GM19455 (cell line): Measurements from ENCODE around the gene STON2.

Experiments
- ATAC-seq: cut with Tn5 transposase; IDR thresholded peaks from one replicate; pipeline ENCODE4 v1.9.1; 2021; ENCODE audit not compliant: unreplicated experiment

Gene STON2

GRCh38 chr14:81423504-81423903 is 23.4 kb upstream of the STON2 start:
- ATAC-seq = no peak

DNA sequence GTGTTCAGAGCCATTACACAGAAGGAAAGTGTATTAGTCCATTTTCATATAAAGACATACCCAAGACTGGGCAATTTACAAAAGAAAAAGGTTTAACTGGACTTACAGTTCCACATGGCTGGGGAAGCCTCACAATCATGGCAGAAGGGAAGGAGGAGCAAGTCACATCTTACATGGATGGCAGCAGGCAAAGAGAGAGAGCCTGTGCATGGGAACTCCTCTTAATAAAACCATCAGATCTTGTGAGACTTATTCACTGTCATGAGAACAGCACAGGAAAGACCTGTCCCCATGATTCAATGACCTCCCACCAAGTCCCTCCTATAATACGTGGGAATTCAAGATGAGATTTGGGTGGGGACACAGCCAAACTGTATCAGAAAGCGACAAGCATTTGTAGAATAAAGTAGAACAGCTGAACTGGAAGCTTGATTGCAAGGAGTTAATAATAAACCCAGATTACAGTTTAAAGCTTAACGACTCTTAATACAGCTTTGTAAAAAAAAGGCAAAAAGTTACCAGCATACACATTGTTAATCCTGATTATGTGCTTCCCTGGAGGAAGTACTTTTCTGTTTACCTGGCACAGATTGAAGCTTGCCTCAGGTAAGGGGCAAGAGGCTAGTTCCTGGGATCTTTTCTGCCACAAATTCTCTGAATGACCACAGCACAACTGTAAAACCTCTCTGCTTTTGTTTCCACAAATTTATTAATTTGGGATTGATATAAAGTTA is 18.1 kb upstream of the STON2 start:
- no peak for ATAC-seq

DNA sequence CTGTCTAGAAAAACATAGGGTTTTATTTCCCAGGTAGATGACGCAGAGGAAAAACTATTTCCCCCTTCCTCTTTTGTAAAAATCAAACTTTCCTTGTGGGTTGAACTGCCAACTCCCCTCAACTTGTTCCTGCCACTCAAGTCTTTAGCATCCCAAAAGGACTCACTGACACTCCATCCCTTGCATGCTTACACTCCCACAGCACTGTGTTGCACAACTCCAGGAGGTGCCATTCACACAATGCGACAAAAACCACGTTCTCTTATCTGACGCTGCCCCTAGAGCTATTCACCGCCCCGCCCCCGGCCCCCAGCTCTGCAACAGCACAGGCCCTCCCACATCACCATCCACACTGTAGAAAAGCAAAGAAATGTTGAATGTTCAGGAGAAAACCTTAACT is 16.9 kb upstream of the STON2 start:
- ATAC-seq = no peak

- ATAC-seq = no peak
These were observed 16.2 kb upstream of the STON2 start for GRCh38 chr14:81416194-81416952.

DNA sequence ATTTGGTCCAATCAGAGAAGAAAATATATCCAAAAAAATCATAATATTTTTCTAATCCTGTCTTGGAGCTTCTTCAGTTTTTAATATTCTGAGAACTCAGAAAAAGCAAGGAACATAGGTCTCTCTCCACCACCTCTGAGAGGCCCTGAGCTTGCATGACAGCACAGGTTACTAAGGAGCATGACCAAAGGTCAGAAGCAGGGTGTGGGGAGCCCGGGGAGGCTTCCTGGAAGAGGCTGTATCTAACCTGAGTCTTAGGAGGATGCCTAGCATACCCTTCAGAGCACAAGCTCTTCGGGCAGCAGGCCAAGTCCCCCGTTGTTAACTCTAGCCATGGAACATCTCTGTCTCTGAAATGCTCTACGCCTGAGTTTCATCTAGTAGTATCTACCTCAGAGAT is 15.7 kb upstream of the STON2 start:
- no peak for ATAC-seq

DNA sequence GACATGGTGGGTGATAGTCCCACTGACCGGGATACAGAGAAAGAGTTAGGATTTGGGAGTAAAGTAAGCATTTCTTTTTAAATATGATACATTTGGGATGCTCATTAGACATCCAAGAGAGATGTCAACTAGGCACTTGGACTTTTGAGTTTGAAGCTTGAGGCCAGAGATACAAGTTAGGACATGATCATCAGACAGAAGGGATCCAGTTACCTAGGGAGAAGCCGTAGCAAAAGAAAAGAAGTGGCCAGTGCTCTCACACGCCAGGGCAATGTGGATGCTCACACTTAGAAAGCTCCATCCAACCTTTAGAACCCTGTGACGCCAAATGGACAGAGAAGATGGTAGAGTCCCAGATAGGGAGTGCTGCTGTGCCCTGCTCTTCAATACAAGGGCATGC is 14.0 kb upstream of the STON2 start:
- no peak for ATAC-seq

DNA sequence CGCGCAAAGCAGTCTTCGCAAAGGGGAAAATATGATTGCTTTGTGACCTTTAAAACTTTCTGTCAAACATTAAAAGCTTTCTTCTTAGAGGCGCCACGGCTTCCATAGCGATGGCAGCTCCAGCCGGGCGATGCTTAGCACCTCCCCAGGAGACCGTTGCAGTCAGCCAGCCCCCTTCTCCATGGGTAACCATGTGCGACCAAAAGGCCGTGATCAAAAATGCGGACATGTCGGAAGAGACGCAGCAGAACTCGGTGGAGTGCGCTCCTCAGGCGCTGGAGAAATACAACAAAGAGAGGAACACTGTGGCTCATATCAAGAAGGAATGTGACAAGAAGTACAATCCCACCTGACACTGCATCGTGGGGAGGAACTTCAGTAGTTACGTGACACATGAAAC is 12.7 kb upstream of the STON2 start:
- ATAC-seq = no peak

DNA sequence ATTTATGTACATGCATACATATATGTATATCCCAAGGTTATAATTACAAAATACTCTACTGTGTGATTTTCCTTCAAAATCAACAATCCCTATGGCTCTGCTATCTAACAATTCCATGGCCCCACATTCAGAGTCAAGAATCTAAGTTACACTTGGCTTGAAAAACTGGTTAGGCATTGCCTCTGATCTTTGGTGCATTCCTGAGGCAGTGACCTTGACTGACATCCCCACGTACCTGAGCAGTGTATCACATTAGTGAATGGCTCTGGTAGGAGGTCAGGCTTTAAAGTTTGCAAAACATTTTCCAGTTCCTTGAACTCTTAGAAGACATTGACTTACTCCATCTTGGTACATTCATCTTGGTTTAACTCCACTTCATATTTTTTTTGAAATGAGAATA is 8.5 kb upstream of the STON2 start:
- no peak for ATAC-seq

DNA sequence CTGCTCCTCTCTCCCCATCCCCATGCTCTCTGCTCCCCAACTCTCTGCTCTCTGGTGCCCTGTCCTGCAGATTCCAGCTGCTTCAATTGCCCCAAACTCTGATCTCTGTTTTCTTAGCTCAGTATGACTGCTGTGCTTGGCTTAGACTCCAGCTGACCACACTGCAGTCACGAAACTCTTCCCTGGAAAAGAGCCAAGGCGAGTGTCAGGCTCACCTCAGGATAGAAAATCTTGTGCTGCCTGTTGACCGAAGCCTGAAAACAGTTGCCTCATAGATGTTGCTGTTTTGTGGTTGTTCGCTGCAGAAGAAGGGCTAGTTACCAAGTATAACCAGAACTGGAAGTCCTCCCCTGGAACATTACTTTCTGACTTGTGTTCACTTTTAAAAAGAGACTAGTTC is 6.7 kb upstream of the STON2 start:
- no peak for ATAC-seq

GRCh38 chr14:81402123-81402495 is 2.0 kb upstream of the STON2 start:
- no peak for ATAC-seq

DNA sequence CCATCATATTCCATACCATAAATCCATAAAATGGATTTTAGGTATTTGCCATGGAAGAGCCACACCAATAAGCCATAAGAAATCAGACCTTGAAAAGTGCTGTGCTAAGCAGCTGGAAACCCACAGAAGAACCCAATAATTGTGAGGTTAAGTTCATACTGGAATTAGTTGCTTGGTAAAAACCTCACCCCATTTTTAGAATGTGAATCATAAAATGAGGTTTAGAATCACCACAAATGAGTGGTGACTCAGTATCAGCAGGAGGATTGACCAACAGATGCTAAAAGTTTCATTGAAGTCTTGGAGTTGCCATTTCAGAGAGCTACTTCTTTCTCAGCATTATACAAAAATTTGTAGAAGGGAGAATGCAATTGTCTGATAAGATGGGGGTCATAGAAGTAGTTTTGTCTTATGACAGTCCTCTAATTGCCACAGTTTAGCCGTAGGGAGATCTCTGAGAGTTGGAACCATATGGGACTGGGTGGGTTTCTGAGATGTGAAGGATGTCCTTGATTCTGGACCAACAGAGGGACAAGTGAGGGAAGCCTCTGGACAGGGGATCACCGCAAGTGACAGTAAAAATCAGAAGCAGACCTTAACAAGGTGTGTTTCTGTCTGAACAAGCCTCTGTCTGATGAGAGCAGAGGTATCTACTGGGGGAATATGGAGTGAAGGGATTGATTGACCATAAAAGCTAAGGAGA is 1.4 kb upstream of the STON2 start:
- no peak for ATAC-seq

- no peak for ATAC-seq
These were observed 728 bp upstream of the STON2 start for GRCh38 chr14:81400852-81401251.

DNA sequence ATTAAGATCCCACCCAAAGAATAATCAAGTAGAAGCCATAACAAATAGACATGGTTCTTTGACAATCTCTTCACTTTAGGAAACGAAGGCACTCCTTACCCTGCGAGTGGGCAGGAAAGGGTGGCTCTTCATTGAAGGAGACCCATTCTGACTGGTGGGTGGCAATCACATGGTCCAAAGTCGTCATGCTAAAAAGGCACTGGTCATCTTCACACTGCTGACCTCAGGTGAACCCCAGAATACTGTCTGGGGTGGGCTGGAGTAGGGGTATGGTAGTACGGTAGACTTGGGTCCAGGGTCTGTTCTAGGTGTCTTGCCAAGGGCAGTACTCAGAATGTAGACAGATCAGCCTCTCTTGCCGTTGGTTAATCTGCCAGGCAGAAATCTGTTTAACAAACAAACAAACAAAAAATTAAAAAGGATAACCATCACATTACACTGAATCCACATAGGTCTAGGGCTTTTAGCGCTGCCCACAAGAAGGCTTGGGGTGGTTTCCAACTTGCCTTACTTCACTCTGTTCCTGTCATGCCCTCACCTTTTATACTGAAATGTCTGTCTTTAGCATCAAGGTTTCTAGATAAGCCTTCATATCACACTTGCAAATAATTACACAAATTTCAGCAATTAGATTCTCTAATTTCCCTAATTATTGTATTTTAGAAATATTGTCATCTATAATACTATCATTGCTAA is 1.8 kb downstream of the STON2 start:
- ATAC-seq = no peak

DNA sequence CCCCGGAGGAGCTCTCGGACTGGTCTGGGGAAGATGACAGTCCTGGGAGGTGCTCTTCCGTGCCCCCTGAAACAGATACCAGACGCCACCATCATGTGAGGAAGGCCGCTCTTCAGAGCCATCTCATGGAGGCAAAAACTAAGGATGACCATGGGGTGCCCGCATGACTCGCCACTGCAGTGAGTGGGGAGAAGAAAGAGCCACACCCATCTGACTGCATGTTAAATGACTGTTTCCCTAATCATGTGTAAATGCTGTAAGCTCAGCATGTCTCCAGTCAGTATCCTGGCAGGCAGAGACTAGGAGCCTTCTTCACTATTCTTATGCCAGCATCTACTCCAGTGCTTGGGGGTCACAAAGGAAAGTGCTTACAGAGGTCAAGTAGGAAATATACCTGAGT is 4.0 kb downstream of the STON2 start:
- ATAC-seq = no peak

DNA sequence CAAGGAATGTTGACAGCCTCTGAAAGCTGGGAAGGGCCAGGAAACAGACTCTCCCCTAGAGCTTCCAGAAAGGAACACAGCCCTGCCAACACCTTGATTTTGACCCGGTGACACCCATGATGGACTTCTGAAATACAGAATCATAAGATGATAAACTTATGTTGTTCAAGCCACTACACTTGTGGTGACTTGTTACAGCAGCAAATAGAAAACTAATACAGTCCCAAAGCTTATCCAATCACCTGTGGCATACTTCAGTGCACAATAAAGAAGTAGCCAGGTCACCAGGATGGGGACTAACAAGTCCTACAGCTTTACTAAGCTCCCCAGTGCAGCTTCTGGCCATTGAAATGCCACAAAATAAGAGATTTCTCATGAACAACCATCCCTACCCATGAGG is 5.4 kb downstream of the STON2 start:
- no peak for ATAC-seq

GRCh38 chr14:81392976-81393643 is 7.0 kb downstream of the STON2 start:
- no peak for ATAC-seq

- ATAC-seq = no peak
These were observed 8.1 kb downstream of the STON2 start for GRCh38 chr14:81392052-81392451.

DNA sequence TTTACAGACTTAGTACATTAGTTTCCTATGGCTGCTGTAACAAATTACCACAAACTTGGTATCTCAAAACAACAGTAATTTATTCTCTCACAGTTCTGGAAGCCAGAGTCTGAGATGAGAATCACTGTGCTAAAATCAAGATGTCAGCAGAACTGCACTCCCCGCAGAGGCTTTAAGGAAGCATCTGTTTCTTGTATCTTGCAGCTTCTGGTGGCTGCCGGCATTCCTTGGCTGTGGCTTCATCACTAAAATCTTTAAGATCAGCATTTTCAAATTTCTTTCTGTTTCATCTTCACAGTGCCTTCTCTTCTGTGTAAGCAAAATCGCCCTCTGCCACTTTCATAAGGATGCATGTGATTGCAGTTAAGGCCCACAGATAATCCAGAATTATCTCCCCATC is 9.4 kb downstream of the STON2 start:
- no peak for ATAC-seq

- no peak for ATAC-seq
These were observed 11.8 kb downstream of the STON2 start for GRCh38 chr14:81388336-81388735.

DNA sequence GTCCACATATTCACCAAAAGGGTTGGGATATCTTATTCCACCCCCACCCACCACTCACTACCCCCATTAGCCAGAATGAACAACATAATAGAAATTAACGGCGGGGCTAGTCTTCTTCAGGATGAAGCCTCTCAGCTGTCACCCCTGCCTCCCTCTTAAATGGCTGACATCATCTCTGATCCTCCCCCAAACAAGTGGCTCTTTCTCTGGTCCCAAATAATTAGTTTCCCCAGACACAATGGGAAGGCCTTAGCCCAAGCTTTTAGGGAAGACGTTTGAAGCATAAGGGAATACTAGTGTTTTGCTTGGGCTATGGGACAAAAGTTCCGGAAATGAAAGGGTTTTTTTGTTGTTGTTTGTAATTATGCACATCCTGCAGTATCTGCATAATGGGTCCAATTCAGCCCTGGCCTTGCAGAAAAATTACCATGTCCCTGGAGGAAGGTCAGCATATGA is 13.8 kb downstream of the STON2 start:
- no peak for ATAC-seq

DNA sequence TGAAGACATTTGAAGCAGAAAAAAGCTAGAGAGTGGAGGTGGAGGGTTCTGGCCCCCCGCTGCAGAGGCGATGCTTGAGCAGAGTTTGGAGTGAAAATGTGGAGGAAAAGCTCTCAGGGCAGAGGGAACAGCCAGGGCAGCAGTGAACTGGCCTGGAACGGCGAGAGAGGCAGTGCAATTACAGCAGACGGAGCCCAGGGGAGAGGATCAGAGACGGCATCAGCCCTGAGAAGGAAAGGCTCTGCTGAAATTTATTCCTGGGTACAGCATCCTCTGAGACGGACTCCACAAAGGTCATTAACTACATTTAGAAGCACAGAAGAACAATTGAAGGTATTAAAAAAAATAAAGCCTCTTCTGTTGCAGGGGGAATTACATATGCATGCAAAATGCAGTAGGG is 14.2 kb downstream of the STON2 start:
- ATAC-seq = no peak
